ENCODE data around the gene TP53AIP1.
A peak's percentile ranks its signal among the peaks of the same experiment; 100 is the strongest.

Gene TP53AIP1

GRCh38 chr11:128962896-128963295, 20.2 kb upstream of the TP53AIP1 start:
- Mint-ChIP-seq H3K27ac (no peak overlapping the region), H3K9me3 (no peaks in the 10 kb centered on the region), H3K27me3 (ENCODE audit: low read depth) (no peaks in the 10 kb centered on the region), H3K4me1 (peaks cover 5% of the 10 kb centered on the region), H3K36me3 (ENCODE audit: low read depth) (peaks cover 13% of the 10 kb centered on the region), H3K4me3 (no peak overlapping the region)
- TF ChIP-seq, protein P1, sequence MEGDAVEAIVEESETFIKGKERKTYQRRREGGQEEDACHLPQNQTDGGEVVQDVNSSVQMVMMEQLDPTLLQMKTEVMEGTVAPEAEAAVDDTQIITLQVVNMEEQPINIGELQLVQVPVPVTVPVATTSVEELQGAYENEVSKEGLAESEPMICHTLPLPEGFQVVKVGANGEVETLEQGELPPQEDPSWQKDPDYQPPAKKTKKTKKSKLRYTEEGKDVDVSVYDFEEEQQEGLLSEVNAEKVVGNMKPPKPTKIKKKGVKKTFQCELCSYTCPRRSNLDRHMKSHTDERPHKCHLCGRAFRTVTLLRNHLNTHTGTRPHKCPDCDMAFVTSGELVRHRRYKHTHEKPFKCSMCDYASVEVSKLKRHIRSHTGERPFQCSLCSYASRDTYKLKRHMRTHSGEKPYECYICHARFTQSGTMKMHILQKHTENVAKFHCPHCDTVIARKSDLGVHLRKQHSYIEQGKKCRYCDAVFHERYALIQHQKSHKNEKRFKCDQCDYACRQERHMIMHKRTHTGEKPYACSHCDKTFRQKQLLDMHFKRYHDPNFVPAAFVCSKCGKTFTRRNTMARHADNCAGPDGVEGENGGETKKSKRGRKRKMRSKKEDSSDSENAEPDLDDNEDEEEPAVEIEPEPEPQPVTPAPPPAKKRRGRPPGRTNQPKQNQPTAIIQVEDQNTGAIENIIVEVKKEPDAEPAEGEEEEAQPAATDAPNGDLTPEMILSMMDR (IDR thresholded peaks at IDR 0.05; ENCODE audit: unreplicated experiment in 3 of 3), result no peak

DNA sequence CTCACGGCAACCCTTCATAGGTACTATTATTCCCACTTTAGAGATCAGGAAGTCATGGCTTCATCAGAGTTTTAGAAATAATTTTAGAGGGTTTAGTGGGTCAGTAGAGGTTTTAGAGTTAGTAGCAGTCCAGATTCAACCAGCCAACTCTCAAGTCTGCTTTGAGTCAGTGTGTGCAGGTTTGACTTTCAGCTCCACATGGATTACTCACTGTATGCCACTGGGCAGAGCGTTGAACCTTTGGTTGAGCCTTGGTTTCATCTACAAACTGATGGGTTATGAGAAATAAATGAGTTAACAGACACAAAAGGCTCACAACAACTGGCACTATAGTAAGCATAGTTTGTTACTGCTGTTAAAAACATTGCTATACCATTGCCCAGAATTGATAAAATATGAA, 19.0 kb upstream of the TP53AIP1 start:
- Mint-ChIP-seq H3K27ac (no peak overlapping the region), H3K27me3 (ENCODE audit: low read depth) (no peaks in the 10 kb centered on the region), H3K9me3 (no peaks in the 10 kb centered on the region), H3K4me3 (no peak overlapping the region), H3K4me1 (peaks cover 8% of the 10 kb centered on the region), H3K36me3 (ENCODE audit: low read depth) (peaks cover 8% of the 10 kb centered on the region)
- TF ChIP-seq, protein P1 (IDR thresholded peaks at IDR 0.05; ENCODE audit: unreplicated experiment in 3 of 3), result no peak

DNA sequence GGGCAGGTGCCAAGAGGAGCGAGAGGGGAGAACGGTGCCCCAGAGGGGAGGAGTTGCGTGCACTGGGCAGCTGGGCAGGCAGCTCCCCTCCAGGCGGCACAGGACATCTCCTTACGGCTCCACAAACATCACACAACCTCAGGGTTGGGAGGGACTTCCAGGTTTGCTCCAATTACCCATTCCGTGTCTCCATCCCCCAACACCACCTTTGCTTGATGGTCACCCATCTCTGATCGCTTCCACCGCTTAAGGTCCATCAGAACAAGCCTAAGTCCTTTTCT, 14.5 kb upstream of the TP53AIP1 start:
- no peak overlapping the region for H3K27ac Mint-ChIP-seq
- TF ChIP-seq, protein P1 (IDR thresholded peaks at IDR 0.05; ENCODE audit: unreplicated experiment in 3 of 3), result no peak
- no peaks in the 10 kb centered on the region for H3K9me3 Mint-ChIP-seq
- peaks cover 7% of the 10 kb centered on the region for H3K4me1 Mint-ChIP-seq
- no peaks in the 10 kb centered on the region for H3K36me3 Mint-ChIP-seq (ENCODE audit: low read depth)
- H3K27me3 Mint-ChIP-seq (ENCODE audit: low read depth), result no peaks in the 10 kb centered on the region
- H3K4me3 Mint-ChIP-seq, result no peak overlapping the region

DNA sequence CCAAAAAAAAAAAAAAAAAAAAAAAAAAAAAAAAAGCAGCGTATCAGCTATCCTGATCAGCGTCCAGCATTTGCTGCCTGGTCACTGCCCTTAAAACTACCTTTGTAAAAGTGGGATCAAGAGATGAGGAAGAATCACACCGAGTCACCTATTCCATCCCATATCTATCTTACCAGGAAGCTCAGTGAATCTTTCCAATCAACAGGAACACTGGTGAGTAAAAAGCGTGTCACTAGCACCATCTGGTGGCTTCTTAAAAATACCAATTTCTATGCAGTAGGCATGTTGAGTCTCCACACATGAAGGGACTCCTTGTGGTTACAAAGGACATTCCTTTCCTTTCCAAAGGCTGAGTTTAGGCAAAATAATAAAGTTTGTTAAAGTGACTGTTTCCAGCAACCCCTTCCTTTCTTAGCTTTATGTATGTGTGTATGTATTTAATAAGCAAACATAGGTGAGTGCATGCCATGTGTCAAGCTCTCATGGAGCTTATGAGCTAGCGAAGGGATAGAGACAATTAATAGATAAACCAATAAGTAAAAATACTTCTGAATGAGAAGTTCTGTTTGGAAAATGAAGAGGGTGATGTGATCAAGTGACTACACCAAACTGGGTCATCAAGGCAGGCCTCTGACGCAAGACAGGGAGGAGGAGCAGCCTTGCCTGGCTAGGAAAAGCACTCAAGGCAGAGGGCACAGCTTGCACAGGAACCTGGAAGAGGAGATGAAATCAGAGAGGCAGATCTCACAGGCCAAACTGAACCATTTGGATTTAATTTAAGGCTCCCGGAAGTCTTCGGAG, 13.9 kb upstream of the TP53AIP1 start:
- H3K4me3 Mint-ChIP-seq, result no peak overlapping the region
- TF ChIP-seq, protein P1 (IDR thresholded peaks at IDR 0.05; ENCODE audit: unreplicated experiment in 3 of 3), result peak; percentile 82 to 87 (median 83)
- H3K27me3 Mint-ChIP-seq (ENCODE audit: low read depth), result no peaks in the 10 kb centered on the region
- H3K4me1 Mint-ChIP-seq, result peaks cover 7% of the 10 kb centered on the region
- no peak overlapping the region for H3K27ac Mint-ChIP-seq
- H3K9me3 Mint-ChIP-seq, result no peaks in the 10 kb centered on the region
- H3K36me3 Mint-ChIP-seq (ENCODE audit: low read depth), result no peaks in the 10 kb centered on the region

DNA sequence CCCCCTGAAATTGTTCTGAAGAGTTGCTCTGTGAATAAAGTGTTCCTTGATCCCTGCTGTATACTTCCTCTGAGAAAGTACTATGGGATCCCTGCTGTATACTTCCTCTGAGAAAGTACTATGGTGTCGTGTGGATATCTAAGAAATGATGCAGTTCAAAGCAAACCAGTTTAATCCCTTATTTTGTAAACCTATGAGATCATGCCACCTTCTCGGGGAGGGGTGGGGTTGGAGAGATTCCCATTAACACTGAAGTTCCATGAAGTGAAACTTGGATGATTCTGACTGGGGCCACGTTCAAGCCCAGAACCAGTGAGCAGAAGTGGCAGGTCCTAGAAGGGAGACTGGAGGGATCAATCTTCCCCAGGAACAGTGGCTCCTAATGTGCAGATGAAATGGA, 13.0 kb upstream of the TP53AIP1 start:
- H3K27me3 Mint-ChIP-seq (ENCODE audit: low read depth), result no peaks in the 10 kb centered on the region
- TF ChIP-seq, protein P1 (IDR thresholded peaks at IDR 0.05; ENCODE audit: unreplicated experiment in 3 of 3), result no peak
- no peak overlapping the region for H3K27ac Mint-ChIP-seq
- H3K36me3 Mint-ChIP-seq (ENCODE audit: low read depth), result no peaks in the 10 kb centered on the region
- peaks cover 7% of the 10 kb centered on the region for H3K4me1 Mint-ChIP-seq
- H3K4me3 Mint-ChIP-seq, result no peak overlapping the region
- no peaks in the 10 kb centered on the region for H3K9me3 Mint-ChIP-seq

DNA sequence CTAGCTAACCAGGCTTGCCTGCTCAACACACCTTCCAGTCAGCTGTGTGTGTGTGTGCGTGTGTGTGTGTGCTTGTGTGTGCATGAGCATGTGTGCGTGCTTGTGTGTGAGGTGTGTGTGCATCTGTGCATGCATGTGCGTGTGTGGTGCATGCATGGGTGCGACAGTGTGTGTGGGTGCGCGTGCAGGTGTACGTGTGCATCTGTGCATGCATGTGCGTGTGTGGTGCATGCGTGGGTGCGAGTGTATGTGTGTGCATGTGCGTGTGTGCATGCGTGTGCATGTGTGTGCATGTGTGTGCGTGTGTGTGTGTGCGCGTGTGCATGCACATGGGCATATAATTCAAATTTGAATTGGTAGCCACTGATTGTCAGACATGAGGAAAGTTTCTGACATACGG, 10.5 kb upstream of the TP53AIP1 start:
- H3K36me3 Mint-ChIP-seq (ENCODE audit: low read depth), result no peaks in the 10 kb centered on the region
- TF ChIP-seq, protein P1 (IDR thresholded peaks at IDR 0.05; ENCODE audit: unreplicated experiment in 3 of 3), result no peak
- H3K9me3 Mint-ChIP-seq, result no peaks in the 10 kb centered on the region
- peaks cover 7% of the 10 kb centered on the region for H3K4me1 Mint-ChIP-seq
- no peaks in the 10 kb centered on the region for H3K27me3 Mint-ChIP-seq (ENCODE audit: low read depth)
- H3K4me3 Mint-ChIP-seq, result no peak overlapping the region
- no peak overlapping the region for H3K27ac Mint-ChIP-seq
